ENCODE measurements around the gene POMT2.
"Not testable (repeated sequence)": the region's sequence is repeated elsewhere in the genome, so short reads cannot be mapped to it uniquely, and the experiment has no call there.

The POMT2 gene

GRCh38 chr14:77337880-77338279 is 17.2 kb upstream of the POMT2 start:
- ATAC-seq, result no peak
- H3K9me3 Mint-ChIP-seq, result no peaks in the 10 kb centered on the region
- no peak overlapping the region for H3K4me3 Mint-ChIP-seq
- no peak overlapping the region for H3K27ac Mint-ChIP-seq
- H3K4me1 Mint-ChIP-seq, result no peaks in the 10 kb centered on the region
- no peaks in the 10 kb centered on the region for H3K27me3 Mint-ChIP-seq
- DNase-seq, result no peak

GRCh38 chr14:77337255-77337654 is 16.6 kb upstream of the POMT2 start:
- not testable (repeated sequence) for H3K27me3 Mint-ChIP-seq, ATAC-seq, H3K4me3 Mint-ChIP-seq, H3K4me1 Mint-ChIP-seq, H3K27ac Mint-ChIP-seq, DNase-seq, H3K9me3 Mint-ChIP-seq

GRCh38 chr14:77335576-77335975 is 14.9 kb upstream of the POMT2 start:
- no peaks in the 10 kb centered on the region for H3K27me3 Mint-ChIP-seq
- ATAC-seq (no peak), DNase-seq (no peak)
- no peaks in the 10 kb centered on the region for H3K4me1 Mint-ChIP-seq
- no peak overlapping the region for H3K4me3 Mint-ChIP-seq
- no peaks in the 10 kb centered on the region for H3K9me3 Mint-ChIP-seq
- H3K27ac Mint-ChIP-seq, result no peak overlapping the region

- DNase-seq, result no peak
- H3K9me3 Mint-ChIP-seq, result no peaks in the 10 kb centered on the region
- H3K27ac Mint-ChIP-seq, result no peak overlapping the region
- no peaks in the 10 kb centered on the region for H3K27me3 Mint-ChIP-seq
- no peaks in the 10 kb centered on the region for H3K4me1 Mint-ChIP-seq
- peak; percentile 5 for ATAC-seq
- H3K4me3 Mint-ChIP-seq, result no peak overlapping the region
Observed at GRCh38 chr14:77329872-77330271, 9.2 kb upstream of the POMT2 start.

- Mint-ChIP-seq H3K27me3 (no peaks in the 10 kb centered on the region), H3K4me3 (no peak overlapping the region), H3K9me3 (no peaks in the 10 kb centered on the region), H3K4me1 (peaks cover 7% of the 10 kb centered on the region), H3K27ac (no peak overlapping the region)
- ATAC-seq, result no peak
- no peak for DNase-seq
Observed at GRCh38 chr14:77327111-77327510, 6.4 kb upstream of the POMT2 start.

- Mint-ChIP-seq H3K9me3 (no peaks in the 10 kb centered on the region), H3K27ac (no peak overlapping the region), H3K4me3 (no peak overlapping the region), H3K4me1 (peaks cover 12% of the 10 kb centered on the region), H3K27me3 (no peaks in the 10 kb centered on the region)
- DNase-seq, result no peak
- no peak for ATAC-seq
Observed at GRCh38 chr14:77325746-77326094, 5.0 kb upstream of the POMT2 start.

- H3K27me3 Mint-ChIP-seq, result no peaks in the 10 kb centered on the region
- H3K4me3 Mint-ChIP-seq, result no peak overlapping the region
- no peak overlapping the region for H3K27ac Mint-ChIP-seq
- ATAC-seq (no peak), DNase-seq (no peak)
- H3K4me1 Mint-ChIP-seq, result peaks cover 14% of the 10 kb centered on the region
- no peaks in the 10 kb centered on the region for H3K9me3 Mint-ChIP-seq
Observed at GRCh38 chr14:77324816-77325745, 4.4 kb upstream of the POMT2 start.

GRCh38 chr14:77324289-77324688 is 3.6 kb upstream of the POMT2 start:
- ATAC-seq (no peak), DNase-seq (no peak)
- no peak overlapping the region for H3K27ac Mint-ChIP-seq
- H3K4me1 Mint-ChIP-seq, result peaks cover 19% of the 10 kb centered on the region
- H3K9me3 Mint-ChIP-seq, result no peaks in the 10 kb centered on the region
- H3K27me3 Mint-ChIP-seq, result no peaks in the 10 kb centered on the region
- H3K4me3 Mint-ChIP-seq, result no peak overlapping the region

- H3K27me3 Mint-ChIP-seq, result no peaks in the 10 kb centered on the region
- ATAC-seq (no peak), DNase-seq (no peak)
- H3K4me1 Mint-ChIP-seq, result peaks cover 19% of the 10 kb centered on the region
- no peaks in the 10 kb centered on the region for H3K9me3 Mint-ChIP-seq
- H3K4me3 Mint-ChIP-seq, result no peak overlapping the region
- H3K27ac Mint-ChIP-seq, result no peak overlapping the region
Observed at GRCh38 chr14:77323571-77323970, 2.9 kb upstream of the POMT2 start.

GRCh38 chr14:77322951-77323350 is 2.3 kb upstream of the POMT2 start:
- DNase-seq (no peak), ATAC-seq (no peak)
- no peak overlapping the region for H3K27ac Mint-ChIP-seq
- no peaks in the 10 kb centered on the region for H3K27me3 Mint-ChIP-seq
- peaks cover 19% of the 10 kb centered on the region for H3K4me1 Mint-ChIP-seq
- H3K4me3 Mint-ChIP-seq, result no peak overlapping the region
- H3K9me3 Mint-ChIP-seq, result no peaks in the 10 kb centered on the region

- DNase-seq, result no peak
- Mint-ChIP-seq H3K4me3 (peak overlapping the region; percentile 91 to 92), H3K27ac (peak overlapping the region in 1 of 2 donors; percentile 98)
Observed at GRCh38 chr14:77322250-77322902, 1.7 kb upstream of the POMT2 start.

GRCh38 chr14:77319422-77319821 is 1.3 kb downstream of the POMT2 start:
- Mint-ChIP-seq H3K4me3 (peak overlapping the region in 1 of 2 donors; percentile 91), H3K9me3 (no peaks in the 10 kb centered on the region), H3K4me1 (peaks cover 19% of the 10 kb centered on the region), H3K27ac (no peak overlapping the region), H3K27me3 (no peaks in the 10 kb centered on the region)
- DNase-seq (no peak), ATAC-seq (no peak)

More at GRCh38 chr14:77322250-77322902, 1.7 kb upstream of the POMT2 start:
- no peak for ATAC-seq
- Mint-ChIP-seq H3K27me3 (no peaks in the 10 kb centered on the region), H3K4me1 (peaks cover 19% of the 10 kb centered on the region), H3K9me3 (no peaks in the 10 kb centered on the region)

GRCh38 chr14:77318756-77319155 is 1.9 kb downstream of the POMT2 start:
- ATAC-seq, H3K9me3 Mint-ChIP-seq, H3K27me3 Mint-ChIP-seq, DNase-seq, H3K4me3 Mint-ChIP-seq, H3K27ac Mint-ChIP-seq: not testable (repeated sequence)
- H3K4me1 Mint-ChIP-seq, result peaks cover 19% of the 10 kb centered on the region

- Mint-ChIP-seq H3K9me3 (no peaks in the 10 kb centered on the region), H3K27ac (no peak overlapping the region), H3K27me3 (no peaks in the 10 kb centered on the region), H3K4me3 (no peak overlapping the region), H3K4me1 (peaks cover 19% of the 10 kb centered on the region)
- DNase-seq (no peak), ATAC-seq (no peak)
Observed at GRCh38 chr14:77318006-77318553, 2.6 kb downstream of the POMT2 start.

GRCh38 chr14:77316872-77317301 is 3.8 kb downstream of the POMT2 start:
- Mint-ChIP-seq H3K27ac (no peak overlapping the region), H3K27me3 (no peaks in the 10 kb centered on the region), H3K4me3 (no peak overlapping the region), H3K9me3 (no peaks in the 10 kb centered on the region), H3K4me1 (peaks cover 9% of the 10 kb centered on the region)
- DNase-seq (no peak), ATAC-seq (no peak)

- Mint-ChIP-seq H3K27ac (no peak overlapping the region), H3K9me3 (no peaks in the 10 kb centered on the region), H3K27me3 (no peaks in the 10 kb centered on the region), H3K4me3 (no peak overlapping the region), H3K4me1 (peaks cover 7% of the 10 kb centered on the region)
- ATAC-seq (no peak), DNase-seq (no peak)
Observed at GRCh38 chr14:77316195-77316505, 4.5 kb downstream of the POMT2 start.

Measured in stimulated activated naive CD8-positive, alpha-beta T cell treated with anti-CD3 and anti-CD28 coated beads, Interleukin-15, amount 100 ng/mL, for 72 hours (primary cell).